Stimulated activated CD8-positive, alpha-beta memory T cell treated with anti-CD3 and anti-CD28 coated beads, Interleukin-4, amount 100 ng/mL, for 48 hours (primary cell): Measurements from ENCODE around the gene MMP11.

Experiments
- DNase-seq: peaks from one replicate; pipeline ENCODE4 v3.0.0-alpha.2; 2020

MMP11 gene

DNA sequence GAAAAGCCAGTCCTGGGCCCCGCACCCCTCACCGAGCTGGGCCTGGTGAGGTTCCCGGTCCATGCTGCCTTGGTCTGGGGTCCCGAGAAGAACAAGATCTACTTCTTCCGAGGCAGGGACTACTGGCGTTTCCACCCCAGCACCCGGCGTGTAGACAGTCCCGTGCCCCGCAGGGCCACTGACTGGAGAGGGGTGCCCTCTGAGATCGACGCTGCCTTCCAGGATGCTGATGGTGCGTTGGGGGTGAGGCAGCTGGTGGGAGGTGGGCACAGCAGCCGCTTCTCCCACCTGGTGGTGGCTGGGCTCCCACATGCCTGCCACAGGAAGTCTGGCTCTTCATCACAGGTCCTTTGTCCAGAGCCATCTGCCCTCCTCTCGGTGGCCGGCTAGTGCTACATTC lies 9.6 kb downstream of the MMP11 start:
- DNase-seq = no peak

DNA sequence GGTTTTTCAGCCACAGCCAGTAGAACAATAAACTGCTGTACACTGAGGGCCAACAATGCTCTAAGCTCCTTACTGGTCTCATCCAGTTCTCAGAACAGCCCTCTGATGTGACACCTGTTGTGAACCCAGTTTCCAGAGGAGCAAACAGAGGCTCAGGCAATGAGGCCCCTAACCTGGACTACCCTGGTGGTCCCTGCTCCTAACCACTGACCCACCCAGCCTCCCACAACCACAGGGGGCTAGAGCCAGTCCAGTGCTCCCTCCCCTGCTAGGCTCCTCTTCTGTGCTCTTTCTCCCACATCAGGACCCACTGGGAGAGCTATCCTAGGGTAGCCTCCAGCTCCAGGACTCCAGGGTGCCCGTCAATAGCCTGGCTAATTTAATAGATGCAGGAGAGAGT lies 10.1 kb downstream of the MMP11 start:
- no peak for DNase-seq

DNA sequence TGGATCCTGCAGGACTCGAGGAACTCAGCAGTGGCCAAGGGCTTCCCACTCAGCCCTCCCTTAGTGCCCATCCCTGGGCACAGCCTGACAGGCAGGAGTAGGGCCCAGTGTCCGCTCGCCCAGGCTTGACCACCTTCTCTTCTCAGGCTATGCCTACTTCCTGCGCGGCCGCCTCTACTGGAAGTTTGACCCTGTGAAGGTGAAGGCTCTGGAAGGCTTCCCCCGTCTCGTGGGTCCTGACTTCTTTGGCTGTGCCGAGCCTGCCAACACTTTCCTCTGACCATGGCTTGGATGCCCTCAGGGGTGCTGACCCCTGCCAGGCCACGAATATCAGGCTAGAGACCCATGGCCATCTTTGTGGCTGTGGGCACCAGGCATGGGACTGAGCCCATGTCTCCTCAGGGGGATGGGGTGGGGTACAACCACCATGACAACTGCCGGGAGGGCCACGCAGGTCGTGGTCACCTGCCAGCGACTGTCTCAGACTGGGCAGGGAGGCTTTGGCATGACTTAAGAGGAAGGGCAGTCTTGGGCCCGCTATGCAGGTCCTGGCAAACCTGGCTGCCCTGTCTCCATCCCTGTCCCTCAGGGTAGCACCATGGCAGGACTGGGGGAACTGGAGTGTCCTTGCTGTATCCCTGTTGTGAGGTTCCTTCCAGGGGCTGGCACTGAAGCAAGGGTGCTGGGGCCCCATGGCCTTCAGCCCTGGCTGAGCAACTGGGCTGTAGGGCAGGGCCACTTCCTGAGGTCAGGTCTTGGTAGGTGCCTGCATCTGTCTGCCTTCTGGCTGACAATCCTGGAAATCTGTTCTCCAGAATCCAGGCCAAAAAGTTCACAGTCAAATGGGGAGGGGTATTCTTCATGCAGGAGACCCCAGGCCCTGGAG lies 10.9 kb downstream of the MMP11 start:
- DNase-seq = no peak

DNA sequence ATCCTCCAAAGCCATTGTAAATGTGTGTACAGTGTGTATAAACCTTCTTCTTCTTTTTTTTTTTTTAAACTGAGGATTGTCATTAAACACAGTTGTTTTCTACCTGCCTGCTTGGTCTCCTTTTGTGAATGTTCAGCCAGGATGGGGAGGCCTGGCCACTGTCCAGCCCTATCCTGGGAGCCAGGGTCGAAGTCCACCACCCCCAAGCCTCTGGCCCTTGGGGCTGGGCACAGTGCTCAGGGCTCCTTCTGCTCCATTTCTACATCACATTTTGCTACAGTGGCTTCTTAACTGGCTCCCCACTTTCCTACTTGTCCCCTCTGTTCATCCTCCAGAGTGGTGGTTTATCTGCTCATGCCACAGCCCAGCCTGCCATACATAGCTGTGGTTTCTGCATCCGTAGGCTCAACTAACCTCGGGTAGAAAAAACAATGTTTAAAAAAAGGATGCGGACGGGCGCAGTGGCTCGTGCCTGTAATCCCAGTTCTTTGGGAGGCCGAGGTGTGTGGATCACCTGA lies 11.6 kb downstream of the MMP11 start:
- no peak for DNase-seq

DNA sequence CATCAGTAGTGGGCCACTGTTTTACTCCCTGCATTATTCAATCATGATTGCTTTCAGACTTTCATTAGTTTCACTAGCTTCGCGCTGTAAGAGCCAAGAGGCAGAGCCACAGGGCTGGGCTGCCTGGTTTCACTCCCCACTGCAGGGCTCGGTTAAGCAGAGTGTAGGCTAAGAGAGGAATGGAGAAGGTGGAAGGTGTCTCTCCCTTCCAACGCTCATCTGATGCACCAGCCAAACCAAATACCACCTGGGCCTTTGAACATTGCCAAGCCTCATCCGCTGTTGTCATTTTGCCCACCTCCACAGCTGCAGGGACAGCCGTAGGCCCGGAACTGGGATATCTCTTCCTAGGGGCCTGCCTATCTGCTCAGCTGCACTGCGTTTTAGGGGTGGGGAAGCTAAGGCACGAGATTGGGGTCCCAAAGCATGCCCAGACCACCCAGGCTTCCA lies 13.6 kb downstream of the MMP11 start:
- DNase-seq = no peak

DNA sequence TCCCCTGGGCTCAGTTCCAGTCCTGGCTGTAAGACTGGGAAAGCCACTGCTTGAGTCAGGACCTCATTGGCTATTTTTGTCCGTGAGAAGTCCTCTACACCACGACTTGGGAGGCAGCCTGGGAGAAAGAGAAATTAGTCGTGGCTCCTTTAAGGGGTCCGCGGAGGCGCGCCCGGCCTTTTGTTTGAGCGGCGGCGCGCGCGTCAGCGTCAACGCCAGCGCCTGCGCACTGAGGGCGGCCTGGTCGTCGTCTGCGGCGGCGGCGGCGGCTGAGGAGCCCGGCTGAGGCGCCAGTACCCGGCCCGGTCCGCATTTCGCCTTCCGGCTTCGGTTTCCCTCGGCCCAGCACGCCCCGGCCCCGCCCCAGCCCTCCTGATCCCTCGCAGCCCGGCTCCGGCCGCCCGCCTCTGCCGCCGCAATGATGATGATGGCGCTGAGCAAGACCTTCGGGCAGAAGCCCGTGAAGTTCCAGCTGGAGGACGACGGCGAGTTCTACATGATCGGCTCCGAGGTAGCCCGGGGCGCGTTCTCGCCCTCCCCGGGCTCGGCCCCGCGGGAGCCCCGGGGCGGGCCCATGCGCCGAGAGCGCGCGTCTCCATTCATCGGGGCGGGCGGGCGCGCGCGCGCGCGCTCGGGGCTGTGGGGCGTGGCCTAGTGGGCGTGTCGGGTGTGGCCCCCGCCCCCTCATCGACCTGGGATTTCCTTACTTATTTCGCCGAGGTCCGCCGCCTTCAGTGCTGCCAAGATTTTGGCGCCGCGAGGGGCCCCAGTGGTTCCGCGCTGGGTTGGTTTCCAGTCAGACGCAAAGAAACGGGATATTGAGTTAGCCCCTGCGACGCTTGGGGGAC lies 14.3 kb downstream of the MMP11 start, which contains the start of gene SMARCB1:
Gene SMARCB1, plus strand, starts transcription at position 215 of the 848 bp plus-strand sequence. Its CDS starts 204 bp downstream, at position 419.
- peak; percentile 95 for DNase-seq

DNA sequence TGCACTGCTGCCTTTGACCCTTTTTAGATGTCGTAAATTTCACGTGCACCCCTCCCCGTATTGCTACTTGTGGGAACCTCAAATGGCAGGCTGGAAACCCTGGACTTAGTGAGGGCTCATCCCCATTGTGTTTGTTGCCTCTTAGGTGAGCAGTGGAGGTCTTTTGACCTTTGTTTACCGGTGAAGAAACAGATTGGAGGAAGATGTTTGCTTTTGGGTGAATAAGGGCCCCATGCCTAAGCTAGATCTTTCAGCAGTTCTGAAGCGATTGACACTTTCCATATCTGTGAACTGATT lies 14.9 kb downstream of the MMP11 start:
- no peak for DNase-seq

DNA sequence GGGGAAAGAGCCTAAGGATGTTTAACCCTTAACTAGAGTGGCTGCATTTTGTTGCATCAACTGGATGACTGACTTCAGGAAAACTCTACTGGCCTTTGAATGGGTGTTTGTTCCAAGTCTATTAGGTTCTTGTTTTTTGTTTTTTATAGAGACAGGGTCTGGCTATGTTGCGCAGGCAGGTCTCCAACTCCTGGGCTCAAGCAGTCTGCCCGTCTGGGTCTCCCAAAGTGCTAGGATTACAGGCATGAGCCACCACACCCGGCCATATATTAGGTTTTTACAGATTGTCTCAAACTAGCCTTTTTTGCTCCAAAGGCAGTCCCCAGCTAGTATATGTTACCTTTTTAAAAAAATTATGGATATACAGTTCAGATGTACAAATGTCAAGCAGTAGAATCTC lies 15.3 kb downstream of the MMP11 start:
- no peak for DNase-seq

DNA sequence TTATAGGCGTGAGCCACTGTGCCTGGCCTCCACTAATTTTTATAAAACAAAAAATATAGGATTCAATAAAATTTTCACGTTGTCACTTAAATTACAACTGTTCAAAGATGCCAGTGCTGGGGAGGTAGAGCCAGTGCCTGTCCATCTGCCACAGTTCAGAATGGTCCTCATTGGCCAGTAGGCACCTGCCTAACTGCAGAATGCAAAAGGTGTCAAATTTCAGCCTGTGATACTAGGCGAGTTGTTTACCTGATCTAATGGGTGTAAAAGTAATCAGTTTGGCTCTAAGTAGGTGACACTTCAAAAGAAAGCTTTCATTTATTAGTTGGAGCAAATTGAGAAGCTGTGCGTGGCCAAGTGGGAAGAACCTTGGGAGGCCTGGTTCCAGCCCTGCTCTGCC lies 16.5 kb downstream of the MMP11 start:
- DNase-seq = no peak

DNA sequence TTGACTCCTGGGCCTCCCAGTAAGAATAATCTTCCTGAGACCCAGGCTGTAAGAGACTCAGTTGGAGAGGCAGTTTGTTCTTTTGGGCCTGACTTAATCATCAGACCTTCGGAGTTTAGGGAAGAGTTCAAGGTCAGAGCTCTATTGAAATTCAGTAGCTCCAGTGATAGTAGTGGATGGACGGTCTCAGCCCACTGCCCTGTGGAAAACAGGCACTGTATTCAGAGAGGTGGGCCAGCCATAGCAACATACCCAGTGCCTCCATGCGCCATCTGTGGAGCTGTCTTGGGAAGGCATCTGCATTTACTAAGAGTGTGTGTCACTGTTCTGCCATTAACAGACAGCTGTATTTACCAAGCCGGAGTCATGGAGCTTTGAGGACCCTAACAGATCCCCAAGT lies 17.0 kb downstream of the MMP11 start:
- DNase-seq = no peak

DNA sequence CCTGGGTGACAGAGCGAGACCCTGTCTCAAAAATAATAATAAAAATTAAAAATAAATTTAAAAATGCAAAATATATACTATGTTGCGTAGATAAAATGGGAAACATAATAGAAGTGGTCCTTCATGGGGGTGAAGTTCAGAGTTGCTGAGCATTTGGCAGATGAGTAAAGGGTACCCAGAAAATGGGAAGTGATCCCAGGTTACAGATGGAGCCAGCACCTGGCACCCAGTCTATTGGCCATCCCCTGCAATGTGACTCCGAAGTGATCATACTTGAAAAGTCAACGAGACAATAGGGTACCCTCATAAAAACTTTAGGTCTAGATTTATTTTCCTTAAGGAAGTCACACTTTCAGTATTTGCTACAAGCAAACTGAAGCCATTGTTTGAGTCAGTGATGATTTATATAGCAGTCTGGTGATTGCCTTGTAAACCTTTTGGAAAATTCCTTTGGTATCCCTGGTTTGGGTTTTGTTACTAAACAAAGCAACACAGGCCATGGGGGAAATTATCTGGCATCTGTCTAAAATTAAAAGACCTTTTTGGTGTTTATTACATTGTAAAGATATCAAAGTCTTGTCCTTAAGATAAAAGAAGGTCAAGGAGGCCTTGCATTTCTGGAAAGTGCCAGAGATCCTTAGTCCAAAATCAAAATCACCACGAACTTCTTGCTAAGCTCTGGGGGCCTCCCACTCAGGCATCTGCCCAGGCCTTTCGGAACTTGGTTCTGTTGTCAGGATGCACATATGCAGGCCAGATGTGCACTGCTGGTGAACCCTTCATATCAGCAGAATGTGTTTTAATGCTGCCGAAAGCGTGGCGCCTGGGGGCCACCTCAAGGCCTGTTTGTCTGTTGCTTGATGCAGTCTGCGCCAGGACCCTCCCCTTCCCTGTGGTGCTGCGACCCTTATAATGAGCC lies 18.4 kb downstream of the MMP11 start:
- DNase-seq = no peak

DNA sequence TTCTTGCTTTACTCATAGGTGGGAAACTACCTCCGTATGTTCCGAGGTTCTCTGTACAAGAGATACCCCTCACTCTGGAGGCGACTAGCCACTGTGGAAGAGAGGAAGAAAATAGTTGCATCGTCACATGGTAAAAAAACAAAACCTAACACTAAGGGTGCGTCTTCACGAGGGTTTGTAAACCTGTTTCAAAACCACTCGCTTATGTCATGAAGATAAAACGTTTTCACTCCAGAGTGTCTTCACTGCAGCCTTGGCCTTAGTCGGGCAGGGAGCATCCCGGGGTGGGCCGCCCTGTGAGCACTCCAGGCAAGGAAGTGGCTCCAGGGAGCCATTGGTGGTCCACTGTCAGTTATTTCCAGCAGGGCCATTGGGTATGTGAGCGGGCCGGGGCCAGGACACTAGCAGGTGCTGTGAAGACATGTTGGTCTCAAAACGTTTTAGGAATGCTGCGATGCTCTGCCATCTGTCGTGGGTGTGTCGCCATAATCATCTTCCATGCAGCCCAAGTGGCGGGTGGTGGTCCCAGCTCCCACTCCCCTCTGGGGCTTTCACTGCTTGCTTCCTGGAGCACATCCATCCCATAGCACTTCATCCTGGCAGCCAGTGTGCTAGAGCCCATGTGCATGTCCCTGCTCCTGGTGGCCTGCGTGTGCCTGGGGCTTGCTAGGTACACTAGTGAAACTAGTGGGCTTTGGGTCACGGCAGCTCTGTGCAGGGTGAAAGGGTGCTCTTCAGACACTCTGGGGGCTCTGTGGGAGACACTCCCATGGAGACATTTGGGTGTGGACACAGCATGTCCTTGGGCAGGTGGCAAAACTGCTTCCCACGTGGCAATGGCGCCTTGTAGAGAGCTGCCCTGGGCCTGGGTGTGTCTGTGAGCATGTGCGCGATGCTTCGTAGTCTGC lies 19.3 kb downstream of the MMP11 start:
- DNase-seq = no peak

DNA sequence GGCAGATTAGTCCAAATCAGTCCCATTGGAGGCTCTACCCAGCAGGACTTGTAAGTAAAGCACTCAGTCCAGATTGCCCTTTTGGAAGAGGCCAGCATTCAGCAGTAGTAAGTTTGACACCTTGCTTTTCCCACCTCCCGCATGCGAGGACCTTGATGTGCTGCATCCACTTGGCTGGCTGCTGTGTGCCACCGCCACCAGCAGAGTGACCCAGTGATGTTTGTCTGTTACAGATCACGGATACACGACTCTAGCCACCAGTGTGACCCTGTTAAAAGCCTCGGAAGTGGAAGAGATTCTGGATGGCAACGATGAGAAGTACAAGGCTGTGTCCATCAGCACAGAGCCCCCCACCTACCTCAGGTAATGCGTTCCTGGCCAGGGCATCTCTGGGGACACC lies 20.7 kb downstream of the MMP11 start:
- DNase-seq = no peak

DNA sequence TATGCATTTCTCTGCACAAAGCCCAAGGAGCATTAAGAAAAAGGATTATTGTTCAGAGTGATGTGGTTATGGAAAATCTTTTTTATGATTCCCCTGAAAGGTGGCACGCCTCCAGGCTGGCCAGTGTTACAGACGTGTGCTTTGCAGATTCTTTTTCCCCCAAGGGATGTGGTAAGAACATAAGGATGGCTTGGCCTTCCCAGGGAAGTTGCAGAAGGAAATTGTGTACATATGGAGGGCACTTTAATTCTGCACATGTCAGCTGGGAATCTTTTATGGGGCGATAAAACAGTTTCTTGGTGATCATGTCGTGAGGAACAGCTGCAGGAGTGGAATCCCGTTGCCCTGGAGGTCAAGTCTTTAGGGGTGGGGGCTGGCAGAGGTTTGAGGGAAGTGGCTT lies 23.8 kb downstream of the MMP11 start:
- no peak for DNase-seq

DNA sequence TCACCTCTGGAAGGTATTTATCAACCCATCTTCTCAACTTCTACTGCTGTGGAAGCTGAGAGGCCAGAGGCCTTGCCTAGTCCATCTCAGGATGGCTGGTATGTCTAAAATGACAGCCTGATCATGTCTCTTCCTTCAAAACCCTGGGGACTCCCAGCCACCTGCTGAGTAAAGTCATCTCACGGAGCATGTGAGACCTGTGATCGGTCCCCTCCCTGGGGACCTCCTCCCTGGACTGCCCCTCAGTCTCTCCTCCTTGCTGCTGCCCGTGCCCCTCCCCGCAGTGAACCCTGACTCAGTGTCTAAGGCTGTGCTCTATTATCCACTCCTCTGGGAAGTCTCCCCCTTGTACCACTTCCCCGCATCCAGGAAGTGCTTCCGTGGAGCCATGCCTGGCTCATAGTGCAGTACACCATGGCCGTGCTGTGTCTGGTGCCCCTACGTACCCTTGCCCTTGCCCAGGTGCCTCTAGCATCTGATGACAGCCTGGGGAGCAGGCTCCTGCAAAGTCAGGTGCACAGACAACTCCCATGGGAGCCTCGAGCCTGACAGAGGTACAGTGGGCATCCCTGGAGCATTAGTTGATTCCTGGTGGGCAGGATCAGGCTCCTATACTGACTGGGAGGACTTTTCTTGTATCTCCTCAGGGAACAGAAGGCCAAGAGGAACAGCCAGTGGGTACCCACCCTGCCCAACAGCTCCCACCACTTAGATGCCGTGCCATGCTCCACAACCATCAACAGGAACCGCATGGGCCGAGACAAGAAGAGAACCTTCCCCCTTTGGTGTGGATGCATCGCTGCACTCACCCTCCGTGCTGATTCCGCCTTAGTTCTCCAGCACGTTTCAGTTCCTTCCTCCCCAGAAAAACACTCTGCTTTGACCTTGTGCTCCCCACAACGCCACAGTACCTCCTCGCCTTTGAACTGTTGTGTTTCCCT lies 27.9 kb downstream of the MMP11 start:
- DNase-seq = no peak

DNA sequence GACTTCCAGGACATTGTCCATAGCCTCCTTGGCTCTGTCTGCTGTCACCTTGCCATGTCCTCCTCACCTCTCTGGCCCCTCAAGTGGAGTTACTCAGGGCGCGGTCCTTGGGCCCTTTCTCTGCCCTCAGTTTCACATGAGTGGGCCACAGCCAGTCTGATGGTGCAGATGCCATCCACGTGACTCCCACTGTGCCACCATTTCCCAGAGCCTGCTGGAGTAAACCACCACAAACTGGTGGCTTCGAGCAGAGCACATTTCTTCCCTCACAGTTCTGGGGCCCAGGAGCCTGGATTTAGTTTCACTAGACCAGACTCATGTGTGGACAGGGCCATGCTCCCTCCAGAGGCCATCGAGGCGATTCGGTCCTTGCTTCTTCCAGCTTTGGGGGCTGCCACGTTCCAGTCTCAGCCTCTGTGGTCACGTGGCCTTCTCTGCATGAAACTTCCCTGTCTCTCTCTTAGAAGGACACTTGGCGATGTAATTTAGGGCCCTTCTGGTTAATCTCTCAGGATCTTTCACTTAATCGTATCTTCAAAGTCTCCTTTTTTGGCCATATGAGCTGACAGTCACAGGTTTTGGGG lies 28.7 kb downstream of the MMP11 start:
- DNase-seq = no peak

DNA sequence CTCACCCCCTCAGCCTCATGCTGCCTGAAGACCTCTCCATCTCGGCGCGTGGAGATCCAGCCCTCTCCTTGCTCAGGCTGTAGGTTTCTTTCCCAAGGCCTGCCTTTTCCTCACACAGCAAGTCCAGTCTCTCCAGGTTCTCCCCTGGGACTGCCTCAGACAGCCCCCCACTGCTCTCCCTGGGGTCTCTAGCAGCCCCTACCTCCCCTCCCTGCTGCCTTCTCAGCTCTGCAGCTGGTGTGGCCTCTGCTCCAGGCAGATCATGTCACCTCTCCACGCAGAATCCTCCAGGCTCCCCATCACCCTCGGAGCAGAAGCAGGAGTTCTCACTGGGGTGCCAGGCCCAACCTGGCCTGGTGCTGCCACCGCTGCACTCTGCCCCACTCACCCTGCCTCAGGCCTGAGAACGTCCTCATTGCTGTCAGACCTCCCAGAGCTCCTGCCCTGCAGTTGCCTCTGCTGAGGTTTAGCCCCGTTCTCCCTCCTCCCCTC lies 29.3 kb downstream of the MMP11 start:
- DNase-seq = no peak

DNA sequence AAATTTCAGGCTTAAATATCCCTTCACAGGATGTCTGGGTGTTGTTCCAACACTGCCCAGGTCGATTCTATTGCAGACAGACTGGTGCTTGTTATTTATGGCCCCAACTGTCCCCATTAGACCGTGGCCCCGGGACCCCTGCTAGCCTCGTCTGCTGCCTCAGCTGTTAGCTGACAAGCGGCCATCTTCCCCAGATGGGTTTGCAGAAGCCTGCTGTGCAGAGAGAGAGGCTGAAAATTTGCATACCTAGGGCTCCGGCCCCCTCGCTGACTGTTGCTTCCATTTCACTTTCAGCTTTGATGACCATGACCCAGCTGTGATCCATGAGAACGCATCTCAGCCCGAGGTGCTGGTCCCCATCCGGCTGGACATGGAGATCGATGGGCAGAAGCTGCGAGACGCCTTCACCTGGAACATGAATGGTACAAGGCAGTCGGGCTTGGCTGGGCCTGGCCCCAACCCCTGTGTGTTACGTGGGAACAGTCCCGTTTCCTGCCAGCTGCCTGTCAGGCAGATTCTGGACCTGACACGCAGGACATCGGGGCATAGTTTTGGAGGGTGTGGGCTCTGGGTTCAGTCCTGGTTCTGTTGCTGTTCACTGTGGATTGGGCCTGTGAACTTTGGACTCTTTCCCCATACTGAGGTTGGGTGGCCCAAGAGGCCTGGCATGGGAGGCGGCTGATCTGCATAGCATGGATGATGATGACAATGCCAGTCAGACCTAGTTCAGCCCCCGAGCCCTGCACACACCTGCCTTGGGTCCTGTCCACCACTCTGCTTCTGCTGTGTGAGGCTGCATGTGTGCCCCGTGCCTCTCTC lies 30.6 kb downstream of the MMP11 start:
- DNase-seq = no peak

DNA sequence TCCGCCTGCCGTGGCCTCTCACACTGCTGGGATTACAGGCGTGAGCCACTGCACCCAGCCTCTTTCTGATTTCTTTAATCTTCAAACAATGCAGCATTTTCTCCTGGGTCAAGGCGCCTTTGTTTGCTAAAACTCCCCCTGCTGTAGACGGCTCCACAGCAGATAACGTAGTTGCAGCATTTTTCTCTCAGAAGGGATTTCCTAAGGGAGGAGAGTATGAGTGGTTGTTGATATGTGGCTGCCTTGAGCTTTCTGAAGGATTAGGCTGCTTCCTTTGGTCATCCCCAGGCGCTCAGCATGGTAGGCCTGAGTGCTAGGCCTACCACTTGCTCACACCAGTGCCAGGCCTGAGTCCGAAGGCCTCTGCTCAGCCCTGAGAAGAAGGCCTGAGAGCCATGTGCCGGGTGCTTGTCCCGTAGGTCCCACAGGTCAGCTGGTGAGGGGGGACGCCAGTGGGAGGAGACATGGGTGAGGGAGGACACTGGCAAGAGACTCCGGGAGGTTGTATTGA lies 32.2 kb downstream of the MMP11 start:
- DNase-seq = no peak
